ENCODE measurements around the gene ZNF672.
"Not testable (repeated sequence)": the region's sequence is repeated elsewhere in the genome, so short reads cannot be mapped to it uniquely, and the experiment has no call there.

Gene ZNF672

DNA sequence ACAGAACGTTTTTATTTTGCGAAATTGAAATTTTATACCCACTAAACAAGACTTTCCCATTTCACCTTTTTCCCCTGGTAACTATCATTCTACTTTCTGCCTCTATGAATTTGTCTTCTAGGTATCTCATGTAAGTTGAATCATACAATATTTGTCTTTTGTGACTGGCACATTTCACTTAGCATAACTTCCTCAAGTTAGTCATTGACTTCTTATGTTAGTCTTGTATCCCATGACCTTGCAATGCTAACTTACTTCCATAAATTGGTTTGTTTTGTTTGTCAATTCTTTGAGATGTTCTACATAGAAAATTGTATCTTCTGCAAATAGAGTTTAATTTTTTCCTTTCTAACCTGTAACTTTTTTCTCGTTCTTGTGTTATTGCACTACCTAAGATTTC, 39.2 kb upstream of the ZNF672 start:
- TF ChIP-seq, protein P1, sequence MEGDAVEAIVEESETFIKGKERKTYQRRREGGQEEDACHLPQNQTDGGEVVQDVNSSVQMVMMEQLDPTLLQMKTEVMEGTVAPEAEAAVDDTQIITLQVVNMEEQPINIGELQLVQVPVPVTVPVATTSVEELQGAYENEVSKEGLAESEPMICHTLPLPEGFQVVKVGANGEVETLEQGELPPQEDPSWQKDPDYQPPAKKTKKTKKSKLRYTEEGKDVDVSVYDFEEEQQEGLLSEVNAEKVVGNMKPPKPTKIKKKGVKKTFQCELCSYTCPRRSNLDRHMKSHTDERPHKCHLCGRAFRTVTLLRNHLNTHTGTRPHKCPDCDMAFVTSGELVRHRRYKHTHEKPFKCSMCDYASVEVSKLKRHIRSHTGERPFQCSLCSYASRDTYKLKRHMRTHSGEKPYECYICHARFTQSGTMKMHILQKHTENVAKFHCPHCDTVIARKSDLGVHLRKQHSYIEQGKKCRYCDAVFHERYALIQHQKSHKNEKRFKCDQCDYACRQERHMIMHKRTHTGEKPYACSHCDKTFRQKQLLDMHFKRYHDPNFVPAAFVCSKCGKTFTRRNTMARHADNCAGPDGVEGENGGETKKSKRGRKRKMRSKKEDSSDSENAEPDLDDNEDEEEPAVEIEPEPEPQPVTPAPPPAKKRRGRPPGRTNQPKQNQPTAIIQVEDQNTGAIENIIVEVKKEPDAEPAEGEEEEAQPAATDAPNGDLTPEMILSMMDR (IDR thresholded peaks at IDR 0.05; ENCODE audit: control extremely low read depth, extremely low read depth, low read depth, missing control alignments), result no peak

DNA sequence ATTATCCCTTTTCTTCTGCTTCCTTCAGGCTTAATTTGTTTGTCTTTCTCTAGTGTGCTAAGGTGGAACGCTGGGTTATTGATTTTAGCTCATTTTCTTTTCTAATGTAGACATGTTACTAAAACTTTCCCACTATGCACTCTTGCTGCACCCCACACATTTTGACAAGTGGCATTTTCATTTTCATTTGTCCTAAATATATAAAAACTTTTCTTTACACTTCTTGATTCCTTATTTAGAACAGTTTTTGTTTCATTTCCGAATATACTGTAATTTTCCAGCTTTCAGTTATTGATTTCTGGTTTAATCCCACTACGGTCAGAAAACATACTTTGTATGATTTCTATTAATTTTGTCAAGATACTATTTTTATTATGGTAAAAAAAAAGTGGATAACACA, 37.6 kb upstream of the ZNF672 start:
- no peak for DNase-seq (ENCODE audit: extremely low spot score)
- ChIA-PET POLR2A (no interaction called here), CTCF (interaction anchor here (1.0 kb wide), 2 partner anchors 79 to 181 kb away, joined by 3 to 4 read pairs; no protein-coding TSS in a partner anchor)
- TF ChIP-seq, protein P1 (IDR thresholded peaks at IDR 0.05; ENCODE audit: control extremely low read depth, extremely low read depth, low read depth, missing control alignments), result no peak

More for the DNA sequence above, 39.2 kb upstream of the ZNF672 start:
- no peak for DNase-seq (ENCODE audit: extremely low spot score)
- CTCF ChIA-PET, result interaction anchor here (1.8 to 2.6 kb wide), 2 partner anchors 9 to 12 kb away, joined by 6 to 10 read pairs; no protein-coding TSS in a partner anchor
- POLR2A ChIA-PET, result no interaction called here

DNA sequence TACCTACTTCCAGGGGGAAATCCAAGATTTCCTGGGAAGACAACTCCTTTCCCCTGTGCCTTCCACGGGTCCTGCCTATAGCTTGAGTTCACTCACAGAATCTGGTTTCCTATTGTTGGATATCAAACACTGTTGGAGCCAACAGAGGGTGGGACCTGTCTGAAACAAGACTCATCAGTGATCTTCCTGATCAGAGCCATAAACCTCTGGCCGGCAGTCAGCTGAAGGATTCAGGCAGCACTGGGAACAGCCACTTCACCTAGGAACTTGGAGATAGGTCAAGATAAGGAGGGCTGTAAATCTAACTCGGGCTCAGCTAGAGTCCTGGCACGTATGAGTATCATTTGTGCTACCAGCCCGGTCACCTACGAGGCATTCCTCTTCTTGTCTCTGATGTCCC, 35.6 kb upstream of the ZNF672 start:
- CTCF ChIA-PET, result interaction anchor here (1.1 to 1.2 kb wide), 2 partner anchors 15 to 180 kb away, joined by 4 to 5 read pairs; no protein-coding TSS in a partner anchor
- TF ChIP-seq, protein P1 (IDR thresholded peaks at IDR 0.05; ENCODE audit: control extremely low read depth, extremely low read depth, low read depth, missing control alignments), result no peak

DNA sequence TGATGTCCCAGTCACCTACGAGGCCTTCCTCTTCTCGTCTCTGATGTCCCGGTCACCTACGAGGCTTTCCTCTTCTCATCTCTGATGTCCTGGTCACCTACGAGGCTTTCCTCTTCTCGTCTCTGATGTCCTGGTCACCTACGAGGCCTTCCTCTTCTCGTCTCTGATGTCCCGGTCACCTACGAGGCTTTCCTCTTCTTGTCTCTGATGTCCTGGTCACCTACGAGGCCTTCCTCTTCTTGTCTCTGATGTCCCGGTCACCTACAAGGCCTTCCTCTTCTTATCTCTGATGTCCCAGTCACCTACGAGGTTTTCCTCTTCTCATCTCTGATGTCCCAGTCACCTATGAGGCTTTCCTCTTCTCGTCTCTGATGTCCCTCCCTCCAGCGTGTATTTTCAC, 34.5 kb upstream of the ZNF672 start:
- CTCF ChIA-PET, result interaction anchor here (1.9 to 10.8 kb wide), 4 partner anchors 106 to 559 kb away, joined by 8 to 242 read pairs (median 22); no protein-coding TSS in a partner anchor

More for the DNA sequence above, 35.6 kb upstream of the ZNF672 start:
- POLR2A ChIA-PET, result no interaction called here
- DNase-seq (ENCODE audit: extremely low spot score), result no peak

DNA sequence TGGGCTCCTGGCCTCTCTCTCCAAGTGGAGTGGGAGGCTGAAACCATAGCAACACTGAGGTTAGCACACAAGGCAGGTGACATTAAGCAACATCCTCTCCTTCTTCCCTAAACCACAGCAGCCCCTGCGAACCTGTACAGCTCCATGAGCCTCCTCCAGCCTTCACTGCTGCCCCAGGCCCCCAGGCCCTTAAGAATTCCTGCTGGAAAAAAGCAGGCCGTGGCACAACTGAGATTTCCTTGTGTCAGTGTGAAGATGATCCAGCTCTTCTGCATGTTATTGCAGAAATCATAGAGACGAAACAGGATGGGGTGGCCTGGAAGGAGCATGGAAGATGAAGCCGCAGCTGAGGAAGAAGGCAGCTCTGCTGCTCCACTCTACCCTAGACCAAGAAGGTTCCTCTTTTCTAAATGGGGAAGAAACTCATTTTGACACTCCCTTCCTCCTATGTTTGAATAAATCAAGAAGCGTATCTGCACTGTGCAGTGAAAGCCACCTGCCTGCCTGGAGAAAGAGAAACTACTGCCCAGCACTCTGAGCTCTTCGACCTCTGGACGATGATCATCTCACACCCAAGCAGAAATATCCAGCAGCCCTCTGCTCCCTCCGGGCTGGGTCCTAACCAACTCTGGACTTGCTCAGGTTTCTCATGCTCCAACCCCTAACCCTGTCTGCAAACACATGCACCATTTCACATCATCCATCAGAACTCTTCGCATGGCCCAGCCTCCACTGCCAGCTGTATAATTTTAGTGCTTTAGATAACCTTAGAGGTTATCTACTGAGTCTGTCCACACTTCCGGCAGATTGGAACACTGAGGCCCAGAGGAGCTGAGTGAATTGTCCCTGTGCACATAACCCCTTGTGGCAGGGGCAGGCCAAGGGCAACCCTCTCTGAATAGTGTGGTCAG, 33.0 kb upstream of the ZNF672 start:
- POLR2A ChIA-PET, result interaction anchor here (0.8 to 1.2 kb wide), 2 partner anchors 20 to 34 kb away, joined by 3 read pairs; no protein-coding TSS in a partner anchor
- peak; percentile 77 for DNase-seq (ENCODE audit: extremely low spot score)
- CTCF ChIA-PET, result interaction anchor here (0.7 to 10.8 kb wide), 20 partner anchors 9 to 868 kb away, joined by 3 to 242 read pairs (median 3); no protein-coding TSS in a partner anchor
- TF ChIP-seq, protein P1 (IDR thresholded peaks at IDR 0.05; ENCODE audit: control extremely low read depth, extremely low read depth, low read depth, missing control alignments), result no peak

More for the DNA sequence above, 34.5 kb upstream of the ZNF672 start:
- DNase-seq (ENCODE audit: extremely low spot score); POLR2A ChIA-PET: not testable (repeated sequence)

DNA sequence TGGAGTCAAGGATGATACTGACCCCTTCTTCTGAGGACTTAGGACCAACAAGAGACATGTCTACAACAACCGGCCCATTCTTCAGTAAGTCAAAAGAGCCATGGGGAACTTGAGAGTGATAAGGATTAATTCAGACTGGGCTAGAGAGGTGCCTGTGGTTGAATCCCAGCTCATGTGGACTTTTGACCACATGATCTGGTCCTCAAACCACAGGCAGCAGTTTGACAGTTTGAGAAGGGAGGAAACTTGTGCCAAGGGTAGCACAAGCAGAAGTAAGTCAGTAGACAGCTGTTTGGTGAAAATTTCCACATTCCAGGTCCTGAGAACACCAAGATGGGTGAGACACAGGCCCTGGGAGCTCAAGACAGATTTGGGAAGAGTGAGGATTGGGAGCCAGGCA, 32.1 kb upstream of the ZNF672 start:
- ChIA-PET POLR2A (no interaction called here), CTCF (interaction anchor here (0.6 to 10.8 kb wide), 27 partner anchors 8 to 562 kb away, joined by 3 to 242 read pairs (median 3); partner anchors contain the start of gene OR2T1)
- TF ChIP-seq, protein P1 (IDR thresholded peaks at IDR 0.05; ENCODE audit: control extremely low read depth, extremely low read depth, low read depth, missing control alignments), result no peak
- DNase-seq (ENCODE audit: extremely low spot score), result no peak

Measured in GM10248 (cell line).